ENCODE measurements around the gene HELZ. TPM values are rescaled to one million over a fixed set of nuclear protein-coding genes. Genes with fewer than 3 reads are reported as not detected.

Gene HELZ
- total RNA-seq, 1 experiment from 2014 or later, result 49.8 TPM

DNA sequence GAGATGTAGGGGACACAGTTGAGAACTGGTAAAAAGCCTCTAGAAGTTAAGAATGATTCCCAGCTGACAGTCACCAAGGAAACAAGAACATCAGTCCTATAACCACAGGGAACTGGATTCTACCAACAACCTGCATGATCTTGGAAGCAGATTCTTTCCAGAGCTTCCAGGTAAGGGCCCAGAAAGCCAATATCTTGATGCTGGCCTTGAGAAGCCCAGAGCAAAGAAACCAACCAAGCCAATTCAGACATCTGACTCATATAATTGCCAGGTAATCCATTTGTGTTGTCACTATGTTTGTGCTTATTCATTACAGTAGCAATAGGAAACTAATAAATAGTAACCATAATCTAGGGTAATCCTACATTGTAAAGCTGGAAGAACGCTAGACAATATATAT lies 119.1 kb downstream of the HELZ start:
- no peaks in the 10 kb centered on the region for H3K27me3 ChIP-seq (ENCODE audit: insufficient read depth, low read length)
- no peak overlapping the region for H3K27ac ChIP-seq (ENCODE audit: insufficient read length, low read depth, low read length)
- peaks cover 3 to 17% (median 12%) of the 10 kb centered on the region in 3 experiments; a peak in 6 of 7 replicates for H3K36me3 Mint-ChIP-seq (ENCODE audit: insufficient read depth in 1 of 3, low read depth in 3 of 3)
- TF ChIP-seq CTCF (conservative IDR thresholded peaks at IDR 0.05), result no peak
- H3K18ac ChIP-seq (ENCODE audit: insufficient read length, low read depth, low read length), result no peak overlapping the region
- no peak overlapping the region for H3T11ph ChIP-seq (ENCODE audit: low read length)
- no peaks in the 10 kb centered on the region for H3K9me3 Mint-ChIP-seq
- H3K14ac ChIP-seq (ENCODE audit: insufficient read depth, low read length), result no peak overlapping the region
- no peak overlapping the region for H2BK120ac ChIP-seq (ENCODE audit: low read depth, low read length, poor library complexity, severe bottlenecking)
- DNase-seq, result no peak
- no peak overlapping the region for H2BK20ac ChIP-seq (ENCODE audit: low read depth, low read length, poor library complexity, severe bottlenecking)
- H3K23ac ChIP-seq (ENCODE audit: insufficient read length, low read depth, low read length), result no peak overlapping the region
- H3K4me3 Mint-ChIP-seq, result no peak overlapping the region
- H4K91ac ChIP-seq (ENCODE audit: insufficient read length, low read depth, low read length), result no peak overlapping the region
- no peaks in the 10 kb centered on the region for H3K4me1 ChIP-seq (ENCODE audit: insufficient read depth, low read length)
- H2AFZ ChIP-seq (ENCODE audit: low read length), result no peak overlapping the region
- no peak overlapping the region for H3K56ac ChIP-seq (ENCODE audit: insufficient read length, low read depth, low read length)
- H3K79me1 ChIP-seq (ENCODE audit: insufficient read depth, low read depth, low read length, poor library complexity, severe bottlenecking), result no peaks in the 10 kb centered on the region
- H2AK5ac ChIP-seq (ENCODE audit: insufficient read length, low read length), result no peak overlapping the region
- no peaks in the 10 kb centered on the region for H3K9me3 ChIP-seq (ENCODE audit: control insufficient read depth, low read depth, low read length)
- H3K4ac ChIP-seq (ENCODE audit: low read depth, low read length), result no peak overlapping the region
- H2BK15ac ChIP-seq (ENCODE audit: low read depth, low read length), result no peak overlapping the region
- H3K27ac Mint-ChIP-seq, result no peak overlapping the region; a peak in 3 of 7 replicates
- no peaks in the 10 kb centered on the region for H4K20me1 ChIP-seq (ENCODE audit: control insufficient read depth, insufficient read depth, insufficient read length)
- no peaks in the 10 kb centered on the region for H3K27me3 Mint-ChIP-seq (ENCODE audit: low read depth)
- no peak overlapping the region for H4K8ac ChIP-seq (replicated peaks; ENCODE audit: insufficient read length, low read depth, low read length)
- no peak overlapping the region for H2BK5ac ChIP-seq (ENCODE audit: insufficient read length, low read length)
- no peak overlapping the region for H2BK12ac ChIP-seq (ENCODE audit: insufficient read length, low read depth, low read length)
- H3K4me1 Mint-ChIP-seq, result no peaks in the 10 kb centered on the region
- no peaks in the 10 kb centered on the region for H3K23me2 ChIP-seq (ENCODE audit: insufficient read length, low read depth, low read length, poor library complexity, severe bottlenecking)
- no peak overlapping the region for H4K5ac ChIP-seq (ENCODE audit: insufficient read length, low read depth, low read length)
- no peak overlapping the region for H3K9ac ChIP-seq (ENCODE audit: extremely low read depth, insufficient read length, low read length)
- no CpG with 5 or more reads among the region's 1 CpG for WGBS (ENCODE audit: extremely low coverage, insufficient read length, low lambda C conversion rate)
- H3K4me2 ChIP-seq (ENCODE audit: insufficient read depth, insufficient read length, low read length), result no peak overlapping the region
- no peaks in the 10 kb centered on the region for H3K79me2 ChIP-seq (ENCODE audit: insufficient read depth, low read length)

All from H9 (cell line).